Kidney glomerular epithelial cell (primary cell): ENCODE results near the gene ADARB2.

Experiments used
- DNase-seq: peaks from one replicate; lab custom pipeline; 2025; lab: John Stamatoyannopoulos, UW

ADARB2 gene

DNA sequence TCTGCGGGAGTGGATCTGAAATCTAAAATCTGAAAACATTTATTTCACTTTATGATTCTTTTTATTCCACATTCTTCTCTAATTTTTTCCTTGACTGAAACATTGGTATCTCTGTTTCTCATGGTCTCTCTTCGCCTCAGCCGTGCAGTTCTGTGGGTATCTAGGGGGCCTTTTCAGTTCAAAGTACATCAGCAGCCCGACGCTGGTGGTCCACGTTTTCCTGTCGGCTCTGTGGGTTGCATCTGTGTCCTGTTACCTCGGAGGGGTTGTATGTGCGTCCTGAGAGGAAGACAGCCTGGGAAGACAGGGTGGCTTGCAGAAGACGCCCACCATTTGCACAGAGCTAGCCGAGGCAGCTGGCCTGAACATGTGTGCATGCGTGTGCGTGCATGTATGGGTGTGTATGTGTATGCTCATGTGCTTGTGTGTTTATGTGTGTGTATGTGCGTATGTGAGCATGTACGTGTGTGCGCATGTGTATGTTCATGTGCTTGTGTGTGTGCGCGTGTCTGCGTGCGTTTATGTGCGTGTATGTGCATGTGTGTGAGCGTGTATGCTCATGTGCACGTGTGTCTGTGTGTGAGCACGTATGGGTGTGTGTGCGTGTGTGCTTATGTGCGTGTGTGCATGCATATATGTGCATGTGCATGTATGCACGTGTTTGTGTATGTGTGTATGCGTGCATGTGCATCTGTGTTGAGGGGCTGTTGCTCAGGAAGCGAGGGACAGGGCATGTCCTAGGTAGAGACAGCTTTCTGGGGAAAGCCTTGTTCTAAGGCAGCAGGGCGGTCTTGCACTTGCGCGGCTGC, 211.8 kb downstream of the ADARB2 start:
- no peak for DNase-seq

DNA sequence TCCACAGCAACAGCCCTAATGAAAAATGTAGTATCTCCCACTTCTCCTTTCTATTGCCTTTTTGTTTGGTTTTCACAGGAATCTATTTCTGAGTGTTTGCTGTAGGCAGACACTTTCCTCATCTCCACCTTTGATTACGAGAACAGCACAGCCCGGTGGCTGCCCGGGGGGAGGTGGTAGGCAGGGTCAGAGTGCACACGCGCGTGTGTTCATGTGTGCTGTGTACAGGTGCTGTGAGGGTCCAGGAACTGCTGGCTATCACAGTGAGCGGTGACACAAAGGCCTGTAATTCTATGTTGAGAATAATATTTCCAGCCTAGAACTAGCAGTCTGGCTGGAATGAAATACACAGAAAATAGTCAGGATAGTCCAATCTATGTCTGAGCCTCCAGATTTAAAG, 212.8 kb downstream of the ADARB2 start:
- no peak for DNase-seq

GRCh38 chr10:1523221-1523620, 214.1 kb downstream of the ADARB2 start:
- no peak for DNase-seq

DNA sequence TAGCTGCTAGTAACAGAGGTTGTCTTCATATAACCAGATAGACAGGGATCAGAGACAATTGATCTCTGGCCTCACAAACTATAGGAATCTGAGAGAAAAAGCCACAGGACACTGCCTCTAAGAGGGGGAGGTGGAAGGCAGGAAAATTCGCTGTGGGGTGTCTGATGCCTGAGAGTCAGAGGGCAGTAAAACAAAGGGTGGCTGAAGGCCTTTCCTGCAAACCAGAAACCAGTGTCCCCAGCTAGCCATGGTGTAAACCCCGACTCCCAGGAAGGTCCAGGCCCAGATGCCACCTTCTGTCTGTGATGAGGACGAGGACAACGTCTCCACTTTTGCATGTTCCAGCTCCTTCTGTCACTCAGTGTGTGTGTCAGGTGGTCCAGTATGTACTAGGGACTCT, 215.1 kb downstream of the ADARB2 start:
- DNase-seq, result no peak

GRCh38 chr10:1521741-1522140, 215.6 kb downstream of the ADARB2 start:
- DNase-seq, result no peak

GRCh38 chr10:1520909-1521565, 216.3 kb downstream of the ADARB2 start:
- no peak for DNase-seq

DNA sequence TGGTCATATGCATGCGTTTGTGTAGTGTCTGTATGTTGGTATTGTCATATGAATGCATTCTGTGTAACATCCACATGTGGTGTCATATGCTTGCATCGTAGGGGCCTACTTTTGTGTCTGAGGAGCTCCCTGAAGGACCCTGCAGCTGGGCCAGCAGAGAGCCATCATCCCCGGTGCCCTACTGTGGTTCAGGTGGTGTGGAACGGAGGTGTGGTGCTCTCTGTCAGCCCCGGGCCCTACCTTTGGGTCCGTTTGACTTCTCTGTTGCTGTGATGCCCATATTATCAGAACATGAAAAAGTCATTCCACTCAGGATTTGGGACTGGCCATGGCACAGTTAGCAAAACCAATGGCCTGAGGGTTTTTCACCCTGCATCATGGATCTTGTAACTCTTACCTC, 217.9 kb downstream of the ADARB2 start:
- DNase-seq, result no peak

- no peak for DNase-seq
Observed at GRCh38 chr10:1517684-1518083, 219.6 kb downstream of the ADARB2 start.

- DNase-seq, result no peak
Observed at GRCh38 chr10:1516492-1517165, 220.7 kb downstream of the ADARB2 start.

GRCh38 chr10:1515780-1516491, 221.4 kb downstream of the ADARB2 start:
- no peak for DNase-seq

GRCh38 chr10:1515121-1515779, 222.1 kb downstream of the ADARB2 start:
- no peak for DNase-seq

- DNase-seq, result no peak
Observed at GRCh38 chr10:1514681-1515080, 222.6 kb downstream of the ADARB2 start.

DNA sequence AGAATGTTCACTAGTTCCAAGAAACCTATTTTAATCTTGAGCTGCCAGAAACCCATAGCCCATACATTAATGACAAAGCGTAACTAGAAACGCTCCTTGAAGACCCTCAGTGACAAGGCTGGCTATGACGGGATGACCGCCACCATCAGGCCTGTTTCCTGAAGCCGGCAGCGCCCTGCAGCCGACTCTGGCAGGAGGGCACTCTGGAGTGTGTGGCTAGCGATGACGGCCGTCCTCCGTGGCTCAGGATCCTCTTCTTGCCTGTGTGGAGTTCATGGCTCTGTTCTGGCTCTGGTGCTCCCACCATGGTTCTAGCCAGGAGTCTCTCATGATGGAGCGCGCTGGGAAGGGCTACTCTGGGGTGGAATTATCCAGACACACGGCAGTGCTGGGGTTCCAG, 224.1 kb downstream of the ADARB2 start:
- no peak for DNase-seq

DNA sequence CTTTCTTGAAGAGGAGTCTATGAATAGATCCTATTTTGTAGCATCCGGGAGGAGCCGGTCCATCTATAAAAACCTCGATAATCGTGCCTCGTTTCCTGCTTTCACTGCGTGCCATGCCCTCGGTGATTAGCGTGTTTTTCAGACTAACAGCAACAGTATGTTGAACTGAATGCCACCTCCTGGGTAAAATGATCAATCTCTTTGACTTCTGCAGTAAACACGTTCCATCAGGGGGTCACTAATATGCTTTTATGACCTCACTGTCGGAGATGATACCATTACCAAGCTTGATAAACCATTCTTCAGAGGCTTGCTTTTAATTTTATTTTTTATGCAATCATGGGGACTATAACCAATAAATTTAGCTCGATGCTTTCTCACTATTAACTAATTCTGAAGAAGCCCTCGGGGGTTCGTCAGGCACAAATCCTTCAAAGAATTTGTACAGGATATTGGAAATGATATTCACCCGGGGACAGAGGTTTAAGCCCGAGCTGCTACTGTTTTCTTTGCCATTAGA, 228.3 kb downstream of the ADARB2 start:
- DNase-seq, result no peak

- DNase-seq, result no peak
Observed at GRCh38 chr10:1508096-1508495, 229.2 kb downstream of the ADARB2 start.

GRCh38 chr10:1507436-1507835, 229.9 kb downstream of the ADARB2 start:
- no peak for DNase-seq

- no peak for DNase-seq
Observed at GRCh38 chr10:1504940-1505339, 232.4 kb downstream of the ADARB2 start.

DNA sequence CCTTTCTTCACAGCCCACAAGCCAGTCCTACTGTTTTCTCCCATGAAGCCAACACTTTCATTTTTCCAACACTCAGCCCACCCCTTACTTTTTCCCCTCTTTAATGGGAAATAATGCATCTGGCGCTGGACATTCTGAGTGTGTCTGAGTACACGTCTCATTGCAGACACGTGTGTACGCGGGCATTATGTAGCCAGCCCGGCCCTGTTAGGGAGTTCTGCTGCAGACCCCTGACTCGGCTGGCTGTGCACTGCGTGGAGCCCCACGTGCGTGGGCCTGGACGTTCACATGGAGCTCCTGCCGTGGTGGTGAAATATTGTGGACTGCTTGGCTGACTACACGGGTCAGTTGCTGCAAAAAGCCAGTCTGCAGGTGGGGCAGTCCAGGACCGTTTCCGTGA, 233.0 kb downstream of the ADARB2 start:
- no peak for DNase-seq

DNA sequence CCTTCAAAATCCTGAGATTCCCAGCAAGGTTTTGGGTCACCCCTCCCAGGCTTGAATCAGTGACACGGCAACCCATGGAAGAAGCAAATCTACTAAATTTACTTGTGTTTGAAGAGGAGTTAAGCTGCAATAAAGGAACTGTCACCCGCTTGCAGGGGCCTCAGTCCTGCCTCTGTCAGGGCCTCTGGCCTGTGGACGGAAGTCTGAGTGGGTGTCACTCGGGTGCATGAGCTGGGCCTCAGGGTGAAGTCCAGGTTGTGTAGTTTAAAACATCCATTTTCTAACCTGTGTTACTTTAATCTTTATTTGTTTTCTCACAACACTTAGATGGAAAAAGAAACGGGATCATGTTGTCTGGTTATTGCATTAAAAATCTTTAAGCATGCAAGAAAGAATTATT, 234.9 kb downstream of the ADARB2 start:
- no peak for DNase-seq

DNA sequence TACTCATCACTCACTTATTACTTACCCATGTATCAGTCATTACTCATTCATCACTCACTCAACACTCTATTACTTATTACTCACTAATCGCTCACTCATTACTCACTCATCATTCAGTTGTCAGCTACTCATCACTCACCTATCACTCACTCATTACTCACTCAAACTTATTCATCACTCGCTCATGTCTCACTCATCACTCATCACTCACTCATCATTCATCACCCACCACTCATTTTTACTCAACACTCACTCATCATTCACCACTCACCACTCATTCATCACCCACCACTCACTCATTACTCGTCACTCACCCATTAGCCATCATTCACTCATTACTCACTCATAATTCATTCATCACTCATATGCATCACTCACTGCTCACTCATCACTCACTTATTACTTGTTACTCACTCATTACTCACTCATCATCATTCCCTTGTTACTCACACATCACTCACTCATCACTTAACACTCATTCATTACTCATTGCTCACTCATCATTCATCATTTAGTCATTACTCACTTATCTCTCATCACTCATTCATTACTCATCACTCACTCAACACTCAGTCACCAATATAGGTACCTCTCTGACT, 237.9 kb downstream of the ADARB2 start:
- DNase-seq, result no peak

DNA sequence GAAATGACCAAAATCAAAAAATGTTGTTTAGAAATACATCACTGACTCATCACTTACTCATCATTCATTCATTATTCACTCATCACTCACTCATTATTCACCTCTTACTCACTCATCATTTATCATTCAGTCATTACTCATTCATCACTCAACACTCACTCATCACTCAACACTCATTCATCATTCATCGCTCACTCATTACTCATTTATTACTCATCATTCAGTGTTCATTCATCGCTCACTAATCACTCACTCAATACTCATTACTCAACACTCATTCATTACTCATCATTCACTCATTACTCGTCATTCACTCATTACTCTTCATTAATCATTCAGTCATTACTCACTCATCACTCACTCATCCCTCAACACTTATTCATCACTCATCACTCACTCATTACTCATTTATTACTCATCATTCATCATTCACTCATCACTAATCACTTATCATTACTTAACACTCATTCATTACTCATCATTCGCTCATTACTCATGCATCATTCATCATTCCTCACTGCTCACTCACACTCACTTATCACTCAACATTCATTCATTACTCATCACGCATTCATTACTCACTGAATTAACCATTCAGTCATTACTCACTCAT, 238.5 kb downstream of the ADARB2 start:
- no peak for DNase-seq
